Stimulated activated CD4-positive, alpha-beta T cell treated with anti-CD3 and anti-CD28 coated beads, Interleukin-1b, Interleukin-23, amount 100 ng/mL, for 1 hour (primary cell): ENCODE data around the gene PRKAG2.
"Not testable (repeated sequence)": the region's sequence is repeated elsewhere in the genome, so short reads cannot be mapped to it uniquely, and the experiment has no call there.

ENCODE experiments used
- DNase-seq, 2 donors: peaks; one replicate each; pipeline ENCODE4 v3.0.0-alpha.2; 2020; ENCODE audit warnings: low read depth in 2 of 2

Gene PRKAG2

DNA sequence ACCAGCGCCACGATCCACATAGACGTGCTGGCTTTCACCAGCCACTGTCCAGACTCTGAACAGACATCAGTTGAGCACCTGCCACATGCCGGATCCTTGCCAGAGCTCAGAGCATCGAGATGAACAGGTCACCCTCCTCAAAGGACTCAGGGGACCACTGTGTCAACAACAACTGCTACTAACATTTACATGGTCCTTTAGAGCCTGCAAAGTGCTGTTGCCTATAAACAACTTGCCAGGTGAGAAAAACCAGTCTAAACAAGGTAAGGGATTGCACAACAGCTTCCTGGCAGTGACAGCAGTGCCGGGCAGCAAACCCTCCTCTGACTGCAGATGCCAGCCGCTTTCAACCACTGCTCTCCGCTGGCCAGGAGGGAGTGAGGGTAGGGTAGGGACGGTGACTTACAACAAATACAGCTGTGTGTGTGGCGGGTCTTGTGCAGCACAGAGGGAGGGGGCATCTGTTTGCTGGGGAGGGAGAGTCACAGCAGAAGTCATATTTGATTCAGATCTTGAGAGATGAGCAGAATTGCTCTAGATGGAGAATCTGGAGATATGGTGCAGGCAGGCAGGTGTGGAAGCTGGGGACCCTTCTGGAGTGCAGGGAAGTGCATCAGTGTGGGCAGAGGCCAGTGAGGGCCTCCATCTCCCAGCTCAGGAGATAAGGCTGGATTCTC is 324.4 kb downstream of the PRKAG2 start:
- no peak for DNase-seq

DNA sequence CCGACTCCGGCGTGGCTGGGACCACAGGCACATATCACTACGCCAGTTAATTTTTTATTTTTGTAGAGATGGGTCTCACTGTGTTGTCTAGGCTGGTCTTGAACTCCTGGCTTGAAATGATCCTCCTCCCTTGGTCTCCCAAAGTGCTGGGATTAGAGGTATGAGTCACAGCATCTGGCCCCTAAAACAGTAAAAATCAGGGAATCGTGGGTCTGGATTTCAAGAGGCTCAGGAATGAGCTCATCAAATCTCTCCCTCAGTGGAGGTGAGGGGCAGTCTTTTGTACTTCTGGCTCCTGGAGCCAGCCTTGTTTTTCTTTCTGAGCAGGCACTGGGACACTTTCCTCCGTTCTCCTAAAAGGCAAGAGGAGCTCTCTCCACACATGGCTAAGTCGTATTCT is 325.1 kb downstream of the PRKAG2 start:
- DNase-seq = no peak

DNA sequence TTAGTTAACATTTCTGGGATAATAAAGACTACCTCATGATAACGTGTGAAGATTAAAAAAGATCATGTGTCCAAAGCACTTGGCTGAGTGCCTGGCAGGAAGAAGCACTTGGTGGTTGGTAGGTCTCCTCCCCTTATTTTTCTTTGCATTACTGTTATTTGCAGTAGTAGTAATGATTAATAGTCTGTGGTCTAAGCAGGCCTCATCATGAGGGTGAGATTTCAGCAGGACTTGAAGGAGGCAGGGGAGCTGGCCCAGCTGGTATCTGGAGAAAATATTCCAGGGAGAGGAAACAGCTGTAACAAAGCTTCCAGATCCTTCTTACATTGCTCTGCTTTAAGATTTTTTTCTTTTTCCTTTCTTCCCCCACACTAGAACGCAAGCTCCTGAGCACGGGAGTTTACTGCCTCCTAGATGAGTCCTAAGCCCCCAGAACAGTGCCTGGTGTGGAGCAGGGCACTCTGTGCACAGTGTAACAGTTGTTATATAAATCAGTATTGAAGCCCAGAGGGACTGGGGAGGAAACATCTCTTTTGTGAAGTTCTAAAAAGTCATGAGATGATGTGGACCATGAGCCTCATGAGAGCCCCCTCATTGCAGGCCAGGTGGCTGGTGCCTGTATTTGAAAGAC is 326.1 kb downstream of the PRKAG2 start:
- DNase-seq = no peak

DNA sequence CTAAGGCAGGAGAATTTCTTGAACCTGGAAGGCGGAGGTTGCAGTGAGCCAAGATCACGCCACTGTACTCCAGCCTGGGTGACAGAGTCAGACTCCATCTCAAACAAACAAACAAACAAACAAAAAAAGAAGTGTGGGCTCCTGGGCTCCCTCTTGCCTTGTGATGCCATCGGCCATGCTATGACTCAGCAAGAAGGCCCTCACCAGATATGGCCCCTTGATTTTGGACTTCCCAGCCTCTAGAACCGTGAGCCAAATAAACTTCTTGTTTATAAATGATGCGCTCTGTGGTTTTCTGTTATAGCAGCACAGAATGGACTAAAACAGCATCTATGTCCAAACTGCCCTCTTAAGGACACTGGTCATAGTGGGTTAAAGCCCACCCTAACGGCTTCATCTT is 327.3 kb downstream of the PRKAG2 start:
- no peak for DNase-seq

DNA sequence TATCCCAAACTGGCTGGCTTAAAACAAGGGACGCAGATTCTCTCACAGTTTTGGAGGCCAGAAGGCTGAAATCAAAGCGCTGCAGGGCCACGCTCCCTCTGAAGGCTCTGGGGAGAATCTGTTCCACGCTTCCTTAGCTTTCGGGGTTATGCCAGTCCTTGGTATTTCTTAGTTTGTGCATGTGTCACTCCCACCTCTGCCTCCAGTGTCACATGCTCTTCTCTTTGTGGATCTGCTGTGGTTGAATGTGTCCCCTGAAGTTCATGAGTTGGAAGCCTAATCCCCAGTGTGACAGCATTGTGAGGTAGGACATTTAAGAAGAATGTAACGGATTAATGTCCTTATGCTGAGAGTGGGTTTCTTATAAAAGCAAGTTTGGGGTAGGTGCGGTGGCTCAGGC is 327.8 kb downstream of the PRKAG2 start:
- no peak for DNase-seq

DNA sequence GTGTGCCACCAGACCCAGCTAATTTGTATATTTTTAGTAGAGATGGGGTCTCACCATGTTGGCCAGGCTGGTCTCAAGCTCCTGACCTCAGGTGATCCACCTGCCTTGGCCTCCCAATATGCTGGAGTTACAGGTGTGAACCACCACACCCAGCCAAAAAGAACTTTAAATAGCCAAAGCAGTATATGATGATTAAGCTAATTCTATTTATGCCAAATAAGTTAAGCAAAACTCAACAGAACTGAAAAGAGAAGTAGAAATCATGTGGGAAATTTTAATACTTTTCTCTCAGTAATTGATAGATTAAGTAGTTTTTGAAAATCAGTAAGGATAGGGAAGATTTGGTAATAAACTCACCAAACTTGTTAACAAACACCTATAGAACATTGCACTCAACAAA is 332.7 kb downstream of the PRKAG2 start:
- no peak for DNase-seq

DNA sequence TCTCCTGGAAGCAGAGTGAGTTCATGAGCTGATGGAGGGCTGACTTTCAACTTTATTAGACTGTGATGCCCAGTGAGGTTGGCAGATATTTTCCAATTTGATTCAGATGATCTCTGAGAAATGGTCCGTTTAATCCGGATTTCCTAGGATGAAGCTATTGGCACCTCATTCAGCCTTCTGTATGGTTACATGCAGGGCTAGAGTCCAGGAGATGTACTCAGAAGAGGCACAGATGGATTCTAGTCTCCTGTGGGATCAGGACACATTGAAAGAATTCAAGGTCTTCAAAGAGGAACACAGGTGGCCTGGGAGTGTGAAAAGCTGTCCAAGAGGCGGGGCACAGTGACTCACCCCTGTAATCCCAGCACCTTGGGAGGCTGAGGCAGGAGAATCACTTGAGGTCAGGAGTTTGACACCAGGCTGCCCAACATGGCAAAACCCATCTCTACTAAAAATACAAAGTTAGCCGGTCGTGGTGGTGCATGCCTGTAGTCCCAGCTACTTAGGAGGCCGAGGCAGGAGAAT is 334.2 kb downstream of the PRKAG2 start:
- no peak for DNase-seq

DNA sequence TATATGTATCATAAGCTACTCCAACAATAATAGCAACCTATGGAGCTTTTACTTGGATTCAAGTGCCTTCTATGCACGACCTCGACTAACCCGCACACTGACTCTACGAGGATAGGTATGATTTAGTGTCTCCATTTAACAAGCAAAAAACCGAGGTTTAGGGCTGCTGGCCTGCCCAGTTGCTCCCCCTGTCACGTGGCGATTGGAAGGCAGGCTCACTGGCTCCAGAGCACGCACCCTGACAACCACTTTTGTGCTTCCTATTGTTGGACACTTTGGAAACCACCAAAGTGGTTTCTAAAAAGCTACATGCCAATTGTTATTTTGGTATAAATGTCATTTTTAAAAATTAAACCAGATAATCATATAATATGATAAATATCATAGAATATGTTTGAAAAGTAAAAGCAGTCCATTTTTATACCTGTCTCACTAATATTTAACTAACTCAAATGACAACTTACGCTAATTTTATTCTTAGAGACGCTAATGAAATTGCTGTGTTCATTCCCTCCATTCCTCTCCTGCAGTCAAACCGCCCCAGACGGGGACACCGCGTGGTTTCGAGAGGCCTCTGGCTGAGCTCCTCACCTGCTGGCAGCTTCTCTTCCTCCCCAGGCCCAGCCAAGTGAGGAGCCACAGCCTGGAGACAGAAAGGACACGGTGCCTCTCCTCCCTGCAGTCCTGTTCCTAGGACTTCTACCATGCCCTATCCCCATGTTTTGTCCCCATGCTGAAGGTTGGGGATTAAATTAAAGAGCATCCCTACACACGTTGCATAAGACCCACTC is 335.0 kb downstream of the PRKAG2 start:
- no peak for DNase-seq

DNA sequence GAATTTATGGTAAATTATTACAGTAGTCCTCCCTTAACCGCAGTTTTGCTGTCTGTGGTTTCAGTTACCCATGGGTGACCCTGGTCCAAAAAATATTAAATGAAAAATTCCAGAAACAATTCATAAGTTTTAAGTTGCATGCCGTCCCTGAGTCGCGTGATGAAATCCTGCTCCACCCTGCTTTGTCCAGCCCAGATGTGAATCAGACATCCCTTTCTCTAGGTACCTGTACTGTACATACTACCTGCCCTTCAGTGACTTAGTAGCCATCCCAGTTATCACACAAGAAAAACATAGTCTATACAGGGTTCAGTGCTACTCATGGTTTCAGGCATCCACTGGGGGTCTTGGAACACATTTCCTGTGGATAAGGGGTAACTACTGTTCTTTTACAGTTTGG is 336.8 kb downstream of the PRKAG2 start:
- no peak for DNase-seq

DNA sequence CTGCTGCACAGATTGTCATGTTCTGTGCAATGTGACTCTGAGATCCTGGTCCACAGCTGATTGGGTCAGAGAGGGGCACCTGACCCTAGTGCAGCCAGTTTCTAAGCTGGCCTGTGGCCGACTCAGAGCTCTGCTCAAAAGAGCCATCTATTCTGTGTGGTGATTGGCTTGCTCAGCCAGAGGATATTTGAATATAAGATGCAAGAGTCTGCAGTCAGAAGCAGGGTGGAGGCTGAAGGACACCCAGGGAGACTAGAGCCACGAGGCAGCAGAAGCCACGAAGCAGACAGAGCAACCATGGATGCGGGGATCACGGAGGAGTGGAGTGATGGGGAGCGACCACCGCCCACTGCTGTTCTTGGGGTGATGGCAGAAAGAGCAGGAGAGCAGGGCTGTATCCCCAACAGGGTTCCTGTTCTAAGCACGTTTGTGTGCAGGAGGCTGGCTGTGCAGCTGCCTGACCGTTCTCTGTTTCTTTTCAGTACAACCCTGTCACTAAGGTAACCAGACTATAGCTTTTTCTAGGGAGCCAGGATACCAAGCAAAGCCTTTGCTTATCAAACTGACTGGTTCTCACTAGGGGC is 337.7 kb downstream of the PRKAG2 start:
- no peak for DNase-seq

DNA sequence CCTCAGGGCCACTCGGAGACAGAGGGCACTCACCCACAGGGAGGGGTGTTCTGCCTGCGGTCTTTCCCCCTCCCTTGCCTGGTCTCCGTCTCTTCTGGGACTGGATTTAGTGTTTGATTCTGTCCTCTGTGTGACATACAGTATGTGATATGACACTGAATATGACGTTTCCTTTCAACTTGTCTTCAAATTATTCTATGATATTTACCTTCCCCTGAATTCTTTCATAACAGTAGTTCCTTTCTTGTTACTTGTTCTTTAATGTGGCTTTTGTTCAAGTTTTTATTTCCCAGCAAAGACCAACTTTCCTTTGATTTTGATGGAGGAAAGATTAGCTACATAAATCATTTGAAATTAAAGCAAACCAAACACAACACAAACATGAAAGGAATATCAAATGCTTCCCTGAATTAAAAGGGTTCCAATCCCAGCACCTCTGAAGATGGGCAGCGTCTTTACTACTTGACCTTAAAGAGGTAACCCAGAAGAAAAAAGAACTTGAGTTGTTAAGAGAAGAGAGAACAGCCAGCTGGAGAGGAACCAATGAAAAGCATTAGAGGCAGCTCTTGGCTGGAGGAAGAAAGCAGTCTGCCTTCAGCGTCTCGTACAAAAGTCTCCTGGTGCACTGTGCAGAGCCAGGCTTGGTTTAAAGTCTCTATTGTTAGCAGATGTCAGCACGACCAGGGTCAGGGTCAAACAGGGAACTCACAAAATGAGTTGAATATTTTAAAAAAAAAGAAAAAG is 338.9 kb downstream of the PRKAG2 start:
- DNase-seq = no peak

DNA sequence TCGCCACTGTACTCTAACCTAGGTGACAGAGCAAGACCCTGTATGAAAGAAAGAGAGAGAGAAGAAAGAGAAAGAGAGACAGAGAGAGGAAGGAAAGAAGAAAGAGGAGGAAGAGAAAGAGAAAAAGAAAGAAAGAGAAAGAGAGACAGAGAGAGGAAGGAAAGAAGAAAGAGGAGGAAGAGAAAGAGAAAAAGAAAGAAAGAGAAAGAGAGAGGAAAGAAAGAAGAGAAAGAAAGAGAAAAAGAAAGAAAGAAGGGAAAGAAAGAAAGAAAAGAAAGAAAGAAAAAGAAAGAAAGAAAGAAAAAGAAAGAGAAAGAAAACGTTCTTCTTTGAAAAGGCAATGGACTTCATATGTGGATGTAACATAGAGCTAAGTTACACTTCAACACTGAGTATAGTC is 340.7 kb downstream of the PRKAG2 start:
- DNase-seq = not testable (repeated sequence)

DNA sequence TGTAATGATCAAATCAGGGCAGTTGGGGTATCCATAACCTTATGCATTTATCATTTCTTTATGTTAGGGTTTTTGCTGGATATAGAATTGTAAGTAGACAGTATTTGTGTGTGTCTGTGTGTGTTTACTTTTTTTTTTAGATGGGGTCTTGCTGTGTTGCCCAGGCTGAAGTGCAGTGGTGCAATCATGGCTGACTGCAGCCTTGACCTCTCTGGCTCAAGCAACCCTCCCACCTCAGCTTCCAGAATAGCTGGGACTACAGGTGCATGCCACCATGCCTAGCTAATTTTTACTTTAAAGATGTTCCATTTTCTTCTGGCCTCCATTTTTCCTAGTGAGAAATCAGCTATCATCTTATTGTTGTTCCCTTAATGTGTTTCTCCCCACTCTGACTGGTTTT is 347.1 kb downstream of the PRKAG2 start:
- no peak for DNase-seq

DNA sequence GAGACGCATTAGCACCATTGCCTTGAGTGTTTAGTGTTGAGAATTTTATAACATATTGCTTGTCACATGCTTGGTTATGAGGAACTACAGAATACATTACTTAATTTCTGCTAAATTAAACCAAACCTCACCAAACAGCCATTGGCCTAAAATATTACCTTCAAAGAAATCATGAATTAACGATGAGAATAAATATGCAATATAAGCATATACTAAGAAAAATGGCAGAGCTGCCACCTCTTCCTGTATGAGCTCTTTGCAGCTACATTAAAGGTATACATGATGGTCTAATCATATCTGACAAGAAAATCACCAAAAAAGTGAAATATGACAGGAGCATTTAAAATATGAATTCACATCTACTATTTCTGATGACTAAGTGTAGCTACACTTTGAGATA is 352.1 kb downstream of the PRKAG2 start:
- DNase-seq = no peak

DNA sequence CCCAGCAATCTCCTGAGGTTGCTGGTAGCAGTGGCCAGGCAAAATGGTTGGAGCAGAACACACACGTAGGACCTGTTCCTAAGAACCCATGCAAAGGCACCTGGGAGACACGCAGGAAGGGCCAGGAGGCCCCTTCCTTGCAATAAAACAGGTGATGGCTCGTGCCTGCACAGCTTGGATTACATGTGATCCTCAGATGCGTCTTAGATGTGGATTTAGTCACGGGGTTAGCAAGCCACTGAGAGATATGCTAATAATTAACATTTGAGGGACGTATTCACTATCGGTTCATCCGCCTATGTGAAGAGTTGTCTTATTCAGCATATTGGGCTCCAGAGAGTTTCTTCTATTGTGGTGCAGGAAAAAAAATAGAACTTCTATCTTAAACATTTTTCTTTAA is 352.6 kb downstream of the PRKAG2 start:
- no peak for DNase-seq

DNA sequence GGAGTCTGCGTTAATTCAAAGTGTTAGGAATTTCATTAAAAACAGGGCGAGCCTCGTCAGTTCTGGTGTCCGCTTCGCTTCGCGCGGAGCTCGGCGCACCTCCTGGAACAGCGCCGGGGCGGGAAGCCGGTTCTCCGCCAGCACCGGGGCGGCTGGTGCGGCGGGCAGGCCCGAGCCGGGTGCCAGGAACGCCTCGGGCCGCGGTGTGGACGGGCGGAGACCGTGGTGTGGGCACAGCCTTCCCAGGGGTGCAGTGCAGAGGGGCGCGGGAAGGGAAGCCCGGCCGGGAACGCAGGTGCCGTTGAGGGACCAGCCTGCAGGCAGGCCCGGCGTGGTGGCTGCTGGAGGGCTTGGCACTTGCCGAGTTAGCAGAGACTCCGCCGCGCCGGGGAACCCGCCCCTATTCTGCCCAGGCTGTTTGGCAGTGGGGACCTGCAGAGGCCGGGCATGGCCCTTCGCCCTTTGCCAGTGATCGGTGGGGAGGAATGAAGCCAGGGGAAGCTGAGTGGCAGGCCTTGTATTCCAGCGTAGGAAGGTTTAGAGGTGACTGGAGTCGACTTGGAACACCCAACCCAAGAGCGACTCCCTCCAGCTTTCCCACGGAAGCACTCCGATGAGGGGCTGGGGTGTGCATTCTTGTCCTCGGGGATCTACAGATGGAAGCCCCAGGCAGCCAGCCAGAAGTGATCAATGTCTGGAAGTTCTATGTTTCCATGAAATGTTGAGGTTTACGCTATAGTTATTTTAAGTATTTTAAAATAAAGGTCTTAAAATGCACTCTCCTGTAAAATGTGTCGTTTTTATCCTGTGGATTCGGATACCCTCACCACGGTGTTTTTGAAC is 356.3 kb downstream of the PRKAG2 start:
- DNase-seq = peak in 1 of 2 donors; percentile 17

DNA sequence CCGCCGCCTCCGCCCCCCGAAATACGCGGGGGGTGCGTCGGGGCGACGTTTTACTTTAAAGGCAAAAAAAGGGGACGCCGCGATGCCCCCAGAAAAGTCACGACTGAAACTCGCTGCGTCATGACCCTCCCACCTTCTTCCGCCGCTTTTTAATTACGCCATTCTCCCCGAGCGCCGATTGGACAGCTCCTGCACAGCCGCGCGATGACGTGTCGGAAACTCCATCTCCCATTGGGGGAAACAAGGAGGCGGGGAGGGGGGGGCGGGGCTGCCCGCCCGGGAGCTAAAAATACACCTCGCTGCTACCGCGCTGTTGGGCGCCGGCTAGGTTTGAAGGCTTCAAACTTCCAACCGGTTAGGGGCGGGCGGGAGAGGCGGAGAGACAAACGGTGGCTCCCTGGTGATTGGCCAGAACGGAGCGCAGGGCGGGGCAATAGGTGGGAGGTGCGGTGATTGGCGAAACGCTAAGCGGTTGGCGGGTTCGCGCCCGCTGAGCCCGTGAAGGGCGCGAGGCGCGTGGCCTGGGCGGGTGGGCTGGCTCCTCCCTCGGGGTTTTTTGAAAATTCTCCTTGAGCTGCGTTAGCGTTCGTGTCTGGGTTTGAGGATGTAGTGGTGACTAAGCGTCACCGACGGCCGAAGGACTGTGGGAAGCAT is 357.0 kb downstream of the PRKAG2 start, which contains the start of gene RHEB:
Gene RHEB, minus strand, starts transcription at position 131 of the 654 bp plus-strand sequence. CDS start 384 bp downstream, outside the sequence.
- DNase-seq = peak; percentile 95 to 96

DNA sequence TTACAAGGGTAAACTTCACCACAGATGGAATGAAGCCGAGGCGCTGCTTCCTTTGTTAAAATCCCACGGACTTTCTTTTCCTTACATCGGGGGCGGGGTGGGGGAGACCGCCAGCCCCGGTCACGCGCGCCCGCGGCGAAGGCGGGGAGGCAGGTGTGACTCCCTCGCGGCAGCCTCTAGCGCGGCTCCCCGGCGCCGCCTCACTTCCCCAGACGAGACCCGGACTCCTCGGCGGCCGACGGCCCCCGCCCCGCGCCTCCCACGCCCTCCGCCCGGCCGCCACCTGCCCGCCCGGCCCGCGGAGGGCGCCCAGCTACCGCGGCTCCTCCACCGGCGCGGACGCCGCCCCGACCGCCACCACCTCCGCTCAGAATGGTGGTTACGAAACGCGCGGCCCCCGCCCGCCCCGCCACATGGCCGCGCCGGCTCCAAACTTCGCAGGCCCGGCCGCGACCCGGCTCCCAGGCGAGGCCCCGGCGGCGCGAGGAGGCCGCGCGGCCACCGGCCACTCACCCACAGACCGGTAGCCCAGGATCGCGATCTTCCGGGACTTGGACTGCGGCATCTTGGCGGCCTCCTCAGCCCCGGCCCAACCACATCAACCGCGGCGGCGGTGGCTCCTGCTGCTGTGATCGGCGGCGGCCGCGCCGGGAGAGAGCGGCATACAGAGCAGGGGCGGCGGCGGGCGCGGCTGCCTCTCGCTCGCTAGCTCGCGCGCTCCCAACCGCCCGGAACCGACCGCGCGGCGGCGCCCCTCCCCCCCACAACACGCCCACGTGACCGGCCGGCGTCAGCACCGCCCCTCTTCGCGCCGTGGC is 357.8 kb downstream of the PRKAG2 start:
- peak in 1 of 2 donors; percentile 29 for DNase-seq
